Cortex of kidney (tissue), 1 donor: ENCODE results near the gene MTHFSD.

Experiments used
- DNase-seq: peaks from one replicate; lab custom pipeline; 2025; lab: John Stamatoyannopoulos, UW

Gene MTHFSD

GRCh38 chr16:86584071-86584685 is 29.1 kb upstream of the MTHFSD start:
- DNase-seq: no peak

DNA sequence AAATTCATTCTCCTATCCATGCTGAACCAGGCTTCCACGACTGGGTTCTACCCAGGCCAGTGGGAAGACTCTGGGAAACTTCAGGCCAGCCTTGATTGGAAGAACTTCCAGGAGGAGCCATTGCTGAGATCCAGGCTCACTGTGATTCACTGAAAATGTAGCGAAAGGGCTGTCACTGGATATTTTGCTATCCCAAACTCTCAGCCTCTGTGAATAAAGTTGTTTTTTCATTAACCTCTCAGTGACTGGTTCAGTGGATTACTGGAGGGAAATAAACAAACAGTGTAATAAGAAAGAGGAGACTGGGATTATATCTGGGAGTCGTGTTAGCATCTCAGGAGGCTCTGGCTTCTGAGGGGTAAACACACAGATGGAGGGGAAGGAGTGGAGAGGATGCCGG is 26.4 kb upstream of the MTHFSD start:
- DNase-seq: no peak

GRCh38 chr16:86580791-86581170 is 25.7 kb upstream of the MTHFSD start:
- no peak for DNase-seq

- DNase-seq: no peak
These were observed 25.2 kb upstream of the MTHFSD start for GRCh38 chr16:86580063-86580790.

- no peak for DNase-seq
These were observed 24.4 kb upstream of the MTHFSD start for GRCh38 chr16:86579268-86580062.

GRCh38 chr16:86578611-86579267 is 23.7 kb upstream of the MTHFSD start:
- no peak for DNase-seq

DNA sequence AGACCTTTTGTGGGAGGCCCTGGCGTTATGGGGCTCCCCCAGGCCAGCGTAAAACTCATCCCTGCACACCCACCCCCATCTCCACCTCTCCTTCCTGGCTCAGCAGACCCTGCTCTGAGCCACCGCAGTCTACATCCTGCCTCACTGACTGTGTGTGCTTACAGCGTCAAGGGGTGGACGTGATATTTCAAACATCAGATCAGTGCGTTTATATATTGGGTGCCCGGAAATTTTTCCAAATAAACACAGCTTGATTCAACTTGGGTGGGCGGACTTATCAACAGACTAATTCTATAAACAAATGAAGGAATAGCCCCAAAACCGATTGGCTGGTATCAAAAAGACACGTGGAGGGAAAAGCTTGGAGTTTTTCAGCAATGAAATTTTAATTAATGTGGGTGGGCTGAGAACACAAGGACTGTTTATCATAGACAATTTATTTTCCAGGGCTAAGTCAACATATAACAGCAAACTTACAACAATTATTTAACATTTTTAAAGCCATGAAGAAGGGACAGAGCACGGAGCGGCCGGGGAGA is 23.1 kb upstream of the MTHFSD start, which contains the start of gene FOXL1:
Gene FOXL1 (plus strand): TSS at position 489 of the 539 bp plus-strand sequence. CDS start 175 bp downstream, outside the sequence.
- no peak for DNase-seq

- no peak for DNase-seq
These were observed 22.4 kb upstream of the MTHFSD start for GRCh38 chr16:86577314-86577971.

- no peak for DNase-seq
These were observed 21.7 kb upstream of the MTHFSD start for GRCh38 chr16:86576591-86577313.

DNA sequence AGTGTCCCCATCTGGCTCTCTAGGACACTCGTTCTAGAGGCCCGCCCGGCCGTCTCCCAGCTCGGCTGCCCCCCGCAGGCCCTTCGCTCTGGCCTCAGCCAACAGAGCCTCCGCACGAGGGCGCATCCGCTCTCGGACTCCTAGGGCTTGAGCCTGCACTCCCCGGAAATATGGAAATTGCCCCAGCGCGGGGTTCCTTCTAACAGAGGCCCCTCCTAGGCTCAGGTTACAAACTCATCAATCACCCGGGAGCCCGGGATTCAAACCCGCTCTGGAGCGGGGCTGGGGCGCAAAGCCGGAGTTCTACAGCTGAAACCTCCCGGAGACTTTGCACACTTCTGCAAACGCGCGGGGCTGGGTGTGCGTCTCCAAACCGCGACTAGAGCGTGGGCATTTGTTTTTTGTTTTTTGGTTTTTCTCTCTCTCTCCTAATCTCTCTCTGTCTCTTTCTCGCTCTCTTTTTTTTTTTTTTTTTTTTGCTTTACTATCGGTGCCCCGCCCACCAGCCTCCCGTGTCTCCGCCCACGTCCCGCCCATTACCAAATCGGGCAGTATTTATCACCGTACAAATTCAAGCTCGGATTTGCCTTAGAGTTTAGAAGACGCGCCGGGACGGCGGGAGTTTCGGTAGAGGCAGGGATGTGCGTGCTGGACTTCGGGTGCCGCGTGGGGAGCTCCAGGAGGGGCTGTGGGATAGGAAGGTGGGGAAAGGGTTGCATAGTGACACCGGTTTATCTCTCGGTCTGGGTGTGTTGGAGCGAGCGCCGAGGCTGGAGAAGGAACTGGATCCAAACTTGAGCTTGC is 20.9 kb upstream of the MTHFSD start:
- no peak for DNase-seq

GRCh38 chr16:86575095-86575685 is 20.2 kb upstream of the MTHFSD start:
- no peak for DNase-seq

- no peak for DNase-seq
These were observed 19.6 kb upstream of the MTHFSD start for GRCh38 chr16:86574646-86575045.

DNA sequence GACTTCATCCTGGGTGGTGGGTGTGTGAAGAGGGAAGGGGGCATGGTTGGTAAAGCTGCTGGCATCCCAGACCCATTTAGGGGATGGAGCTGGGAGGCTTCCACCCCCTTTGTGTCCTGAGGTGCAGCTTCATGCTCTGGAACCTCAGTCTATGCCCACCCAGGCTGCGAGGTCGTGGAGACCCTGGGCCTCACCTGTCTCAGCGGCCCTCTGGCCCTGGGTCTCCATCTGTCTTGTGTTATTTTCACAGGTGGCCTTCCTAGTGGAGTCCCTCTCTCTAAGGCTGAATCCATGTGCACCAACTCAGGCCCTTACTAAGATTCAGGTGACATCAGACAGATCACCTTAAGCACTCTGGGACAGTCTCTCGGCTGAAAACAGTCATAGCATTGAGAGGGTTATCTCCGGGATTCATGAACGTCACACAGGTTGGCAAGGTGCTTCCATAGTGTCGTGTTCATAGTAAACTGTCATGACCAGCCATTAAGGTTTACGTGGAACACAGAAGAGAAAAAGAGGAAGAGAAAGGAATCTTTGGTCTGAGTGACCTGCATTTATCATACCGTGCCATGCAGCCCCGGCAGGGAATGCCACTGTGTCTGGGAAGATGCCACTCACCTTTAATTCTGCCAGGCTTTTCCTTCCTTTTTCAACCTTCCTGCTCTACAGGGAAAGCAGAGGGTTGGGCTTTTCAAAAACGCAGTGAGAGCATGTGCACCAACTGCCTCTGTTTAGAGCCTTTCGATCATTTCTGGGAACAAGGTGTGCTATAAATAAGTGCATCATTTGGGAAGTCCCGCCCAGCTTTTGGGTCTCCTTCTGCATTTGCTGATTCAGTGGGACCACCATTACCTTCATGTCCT is 18.8 kb upstream of the MTHFSD start:
- DNase-seq: no peak

DNA sequence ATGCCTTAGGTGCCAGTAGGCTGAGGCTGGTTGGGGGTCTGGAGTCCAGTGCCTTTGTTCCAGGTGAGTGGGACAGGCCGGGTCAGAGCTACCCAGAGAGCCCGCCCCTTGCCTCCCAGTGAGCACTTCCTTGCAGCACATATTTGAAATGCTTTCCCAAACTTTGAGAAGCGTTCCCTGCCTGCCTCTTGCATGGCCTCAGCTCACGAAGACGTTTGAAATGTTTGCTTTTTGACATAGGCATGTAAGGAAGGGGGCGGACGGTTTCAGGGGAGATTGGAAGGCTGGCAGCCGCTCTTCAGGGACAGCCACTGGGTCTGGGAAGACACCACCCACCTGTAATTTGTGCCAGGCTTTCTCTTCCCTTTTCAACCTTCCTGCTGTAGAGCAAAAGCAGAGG is 18.2 kb upstream of the MTHFSD start:
- no peak for DNase-seq

DNA sequence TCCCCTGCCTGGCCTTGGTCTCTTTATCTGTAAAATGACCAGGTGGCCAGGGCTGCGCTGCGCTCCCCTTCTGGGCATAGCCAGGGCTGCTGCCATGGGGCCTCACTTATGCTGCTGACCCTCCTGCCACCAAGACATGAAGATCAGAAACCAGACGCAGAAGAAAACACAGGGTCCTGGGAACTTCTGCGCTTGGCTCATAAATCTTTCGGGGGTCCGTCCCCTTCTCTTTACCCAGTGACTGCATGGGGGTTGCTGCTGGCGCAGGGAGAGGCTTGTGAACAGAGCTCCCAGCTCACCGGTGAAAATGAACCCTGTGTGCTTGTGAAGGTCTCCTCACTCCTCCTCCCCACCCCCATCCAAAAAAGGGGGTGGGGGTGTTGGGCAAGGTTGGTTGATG is 17.6 kb upstream of the MTHFSD start:
- DNase-seq: no peak

DNA sequence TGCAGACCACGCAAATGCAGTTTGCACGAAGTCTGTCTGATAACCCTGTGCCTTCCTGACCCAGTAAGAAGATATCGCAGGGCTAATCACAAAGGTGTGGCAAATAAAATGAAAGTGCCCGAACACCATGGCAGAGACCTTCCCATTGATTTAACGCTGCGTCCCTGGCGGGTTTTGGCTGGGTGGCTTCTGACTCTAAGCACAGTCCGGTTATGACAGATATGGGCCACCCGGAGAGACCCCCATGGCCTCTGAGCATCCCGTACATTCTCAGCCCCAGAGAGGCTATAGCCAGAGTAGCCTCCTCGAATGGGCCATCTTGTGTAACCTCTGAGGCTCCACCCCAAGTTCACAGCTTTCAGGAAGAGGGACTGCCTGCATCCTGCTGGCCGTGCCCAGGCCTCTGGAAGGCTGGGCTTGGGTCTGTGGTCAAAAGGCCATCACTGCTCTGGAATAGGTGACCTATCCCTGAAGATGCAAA is 17.0 kb upstream of the MTHFSD start:
- no peak for DNase-seq

GRCh38 chr16:86571530-86571915 is 16.5 kb upstream of the MTHFSD start:
- DNase-seq: no peak
